B cell (primary cell): Measurements from ENCODE around the gene EHD4. TPM values are rescaled to one million over a fixed set of nuclear protein-coding genes. Genes with fewer than 3 reads are reported as not detected.

ENCODE experiments used
- ATAC-seq: fragments of 200-7000 bp; cut with Tn5 transposase; one replicate; pipeline ENCODE4 v1.10.0; 2021; ENCODE audit warnings: low read depth, mild to moderate bottlenecking, moderate number of reproducible peaks, moderate library complexity
- CTCF ChIA-PET: fragments of 350-600 bp; sonication (Branson Sonifier 250); formaldehyde crosslinking; loops from one replicate; lab custom pipeline; 2021; ENCODE audit warnings: antibody characterized with exemption, inconsistent platforms; lab: Charles Lee
- POLR2A ChIA-PET: fragments of 350-600 bp; sonication (Branson Sonifier 250); formaldehyde crosslinking; loops from one replicate; lab custom pipeline; 2021; ENCODE audit warnings: antibody characterized with exemption; lab: Charles Lee
- DNase-seq: peaks from one replicate; pipeline ENCODE4 v3.0.0; 2013
- H2AFZ ChIP-seq: 2 replicates; pipeline ENCODE4 v1.6.1; 2012; ENCODE audit warnings: mild to moderate bottlenecking, low read depth, low read length; ENCODE audit not compliant: insufficient read depth, poor library complexity, severe bottlenecking
- H3K27ac ChIP-seq, 2 donors: 1 replicate in 1 of 2; 2 replicates in 1 of 2; pipeline ENCODE4 v1.5.1; 2012 to 2013; ENCODE audit warnings: low read length in 2 of 2, mild to moderate bottlenecking in 2 of 2, moderate library complexity in 1 of 2
- H3K27me3 ChIP-seq, 4 experiments: fragments of 200-600 bp in 1 of 4; sonication (generic) in 1 of 4; replicated peaks in 1 of 4; 1 replicate in 2 of 4; 2 replicates in 2 of 4; pipeline versions ENCODE4 v1.6.1 to v1.7.0; 2013 to 2016; ENCODE audit warnings: low read length in 3 of 4, mild to moderate bottlenecking in 2 of 4, mixed read lengths in 1 of 4, moderate library complexity in 1 of 4; ENCODE audit not compliant: insufficient read depth in 4 of 4, control insufficient read depth in 3 of 4; ENCODE audit errors: control extremely low read depth in 1 of 4
- H3K36me3 ChIP-seq, 2 experiments: replicated peaks in 1 of 2; 1 replicate in 1 of 2; 2 replicates in 1 of 2; pipeline versions ENCODE4 v1.6.1 to v1.7.1; 2013; ENCODE audit warnings: low read length in 1 of 2; ENCODE audit not compliant: insufficient read depth in 2 of 2, control insufficient read depth in 1 of 2; ENCODE audit errors: control extremely low read depth in 1 of 2, extremely low read depth in 1 of 2
- H3K4me1 ChIP-seq, 2 donors: fragments of 200-600 bp in 1 of 2; sonication (generic) in 1 of 2; 1 replicate in 1 of 2; 2 replicates in 1 of 2; pipeline versions ENCODE4 v1.5.1 to v1.6.1; 2013 to 2017; ENCODE audit warnings: low read length in 2 of 2; ENCODE audit not compliant: control insufficient read depth in 2 of 2, insufficient read depth in 2 of 2
- H3K4me2 ChIP-seq: replicated peaks from 2 replicates; pipeline ENCODE3; 2012; ENCODE audit warnings: mild to moderate bottlenecking, low read depth, low read length; ENCODE audit not compliant: poor library complexity, severe bottlenecking
- H3K4me3 ChIP-seq, 5 experiments: fragments of 200-600 bp in 1 of 5; sonication (generic) in 1 of 5; 1 replicate in 3 of 5; 2 replicates in 2 of 5; pipeline versions ENCODE4 v1.5.1 to v1.7.0; 2011 to 2016; ENCODE audit warnings: low read length in 4 of 5, mild to moderate bottlenecking in 4 of 5, low read depth in 2 of 5, control low read depth in 1 of 5, moderate library complexity in 1 of 5; ENCODE audit not compliant: insufficient read depth in 1 of 5; ENCODE audit errors: control extremely low read depth in 1 of 5, extremely low read depth in 1 of 5
- H3K79me2 ChIP-seq: fragments of 200-600 bp; sonication (generic); one replicate; pipeline ENCODE4 v1.6.0; 2016; ENCODE audit warnings: low read length; ENCODE audit not compliant: control insufficient read depth, insufficient read depth
- H3K9ac ChIP-seq: fragments of 200-600 bp; sonication (generic); 2 replicates; pipeline ENCODE4 v1.6.1; 2017; ENCODE audit warnings: mild to moderate bottlenecking, low read length, moderate library complexity
- H3K9me3 ChIP-seq, 3 donors: one replicate each; pipeline versions ENCODE4 v1.6.1 to v1.7.1; 2013; ENCODE audit warnings: low read length in 2 of 3; ENCODE audit not compliant: control insufficient read depth in 2 of 3, insufficient read depth in 1 of 3; ENCODE audit errors: control extremely low read depth in 1 of 3
- H4K20me1 ChIP-seq: 2 replicates; pipeline ENCODE4 v1.6.0; 2012; ENCODE audit warnings: mild to moderate bottlenecking, low read length; ENCODE audit not compliant: insufficient read depth, control insufficient read depth, poor library complexity, severe bottlenecking
- H3K27ac Mint-ChIP-seq: one replicate; pipeline ENCODE4 v1.8.0; 2021; ENCODE audit warnings: mixed read lengths
- H3K27me3 Mint-ChIP-seq: one replicate; pipeline ENCODE4 v1.8.0; 2021; ENCODE audit warnings: mixed read lengths
- H3K4me1 Mint-ChIP-seq: one replicate; pipeline ENCODE4 v1.8.0; 2021; ENCODE audit warnings: mixed read lengths
- H3K4me3 Mint-ChIP-seq: one replicate; pipeline ENCODE4 v1.8.0; 2021; ENCODE audit warnings: mixed read lengths
- H3K9me3 Mint-ChIP-seq: one replicate; pipeline ENCODE4 v1.8.0; 2022; ENCODE audit warnings: mixed read lengths; ENCODE audit not compliant: insufficient read depth
- EZH2 ChIP-seq: IDR thresholded peaks from 2 replicates; pipeline ENCODE4 v1.6.1; 2012; ENCODE audit warnings: borderline replicate concordance, low read depth, mild to moderate bottlenecking, moderate library complexity, low read length; ENCODE audit not compliant: insufficient read depth, poor library complexity, severe bottlenecking
- WGBS: methylation state at CpG from one replicate; pipeline ENCODE4 v1.1.5; 2013; ENCODE audit warnings: missing lambda C conversion rate; ENCODE audit not compliant: insufficient coverage; 5-methylcytosine and 5-hydroxymethylcytosine counted together
- intact Hi-C: fragments of 100-400 bp; cut with micrococcal nuclease; formaldehyde crosslinking; loops from one replicate; pipeline ENCODE4 v1.10.0; 2022
- polyA plus RNA-seq: library from polyadenylated mRNA; depleted of rRNA; stranded (reverse); fragments of >200 nt; gene quantifications from 2 replicates; pipeline ENCODE4 v1.2.3, GENCODE V29; 2012
- total RNA-seq, 2 donors: library from RNA; stranded (reverse); fragments of 120-200 nt in 1 of 2; gene quantifications; 1 replicate in 1 of 2; 2 replicates in 1 of 2; pipeline versions ENCODE4 v1.2.3 to v1.2.4, GENCODE V29; 2013 to 2022
- TF ChIP-seq, protein P1 (sequence below): fragments of 200-600 bp; IDR thresholded peaks from one replicate; pipeline ENCODE4 v1.8.0; 2022; ENCODE audit warnings: antibody characterized with exemption, mild to moderate bottlenecking

EHD4 gene
- total and polyA plus RNA-seq, 2 donors (not counting 1 experiment from before 2014, with no cell fraction given): 3.1 to 12.7 TPM

DNA sequence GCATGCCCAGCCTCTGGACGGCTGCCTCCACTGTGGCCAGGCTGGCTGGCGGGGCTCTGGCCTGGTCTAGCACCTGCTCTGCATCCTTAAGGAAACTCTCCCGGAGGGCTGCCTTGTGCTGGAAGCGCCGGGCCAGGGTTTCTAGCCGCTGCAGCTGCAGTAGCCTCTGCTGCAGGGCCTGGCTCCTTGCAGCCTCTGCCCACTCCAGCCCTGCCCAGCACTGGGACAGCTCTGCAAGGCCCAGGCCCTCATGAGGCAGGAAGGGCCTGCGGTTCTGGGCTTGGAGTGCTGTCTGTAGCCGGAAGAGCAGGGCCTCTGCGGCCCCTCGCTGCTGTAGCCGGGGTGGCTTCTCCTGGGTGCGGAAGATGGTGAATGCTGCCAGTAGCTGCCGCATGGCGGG is 86.5 kb downstream of the EHD4 start:
- DNase-seq (no peak), ATAC-seq (no peak)
- Histone ChIP-seq H3K9me3 (peaks cover 0 to 15% (median 0%) of the 10 kb centered on the region in 3 donors), H3K79me2 (no peaks in the 10 kb centered on the region), H3K4me3 (no peak overlapping the region), H3K9ac (no peak overlapping the region), H3K27me3 (peaks cover 0 to 17% (median 2%) of the 10 kb centered on the region in 4 experiments), H3K4me2 (no peak overlapping the region), H3K27ac (no peak overlapping the region), H3K36me3 (no peaks in the 10 kb centered on the region), H4K20me1 (no peaks in the 10 kb centered on the region), H3K4me1 (peaks cover 32 to 40% of the 10 kb centered on the region in 2 donors), H2AFZ (no peak overlapping the region)
- Mint-ChIP-seq H3K27me3 (peaks cover 11% of the 10 kb centered on the region), H3K9me3 (no peaks in the 10 kb centered on the region), H3K4me3 (no peak overlapping the region), H3K4me1 (peaks cover 40% of the 10 kb centered on the region), H3K27ac (no peak overlapping the region)
- no peak for TF ChIP-seq EZH2
- TF ChIP-seq, protein P1, sequence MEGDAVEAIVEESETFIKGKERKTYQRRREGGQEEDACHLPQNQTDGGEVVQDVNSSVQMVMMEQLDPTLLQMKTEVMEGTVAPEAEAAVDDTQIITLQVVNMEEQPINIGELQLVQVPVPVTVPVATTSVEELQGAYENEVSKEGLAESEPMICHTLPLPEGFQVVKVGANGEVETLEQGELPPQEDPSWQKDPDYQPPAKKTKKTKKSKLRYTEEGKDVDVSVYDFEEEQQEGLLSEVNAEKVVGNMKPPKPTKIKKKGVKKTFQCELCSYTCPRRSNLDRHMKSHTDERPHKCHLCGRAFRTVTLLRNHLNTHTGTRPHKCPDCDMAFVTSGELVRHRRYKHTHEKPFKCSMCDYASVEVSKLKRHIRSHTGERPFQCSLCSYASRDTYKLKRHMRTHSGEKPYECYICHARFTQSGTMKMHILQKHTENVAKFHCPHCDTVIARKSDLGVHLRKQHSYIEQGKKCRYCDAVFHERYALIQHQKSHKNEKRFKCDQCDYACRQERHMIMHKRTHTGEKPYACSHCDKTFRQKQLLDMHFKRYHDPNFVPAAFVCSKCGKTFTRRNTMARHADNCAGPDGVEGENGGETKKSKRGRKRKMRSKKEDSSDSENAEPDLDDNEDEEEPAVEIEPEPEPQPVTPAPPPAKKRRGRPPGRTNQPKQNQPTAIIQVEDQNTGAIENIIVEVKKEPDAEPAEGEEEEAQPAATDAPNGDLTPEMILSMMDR: no peak
- ChIA-PET CTCF (interaction anchor here (11.0 kb wide), 1 partner anchor 17 kb away, joined by 81 read pairs; no protein-coding TSS in a partner anchor), POLR2A (no interaction called here)
- intact Hi-C loops: no loop called here
- 97% methylated on average over 14 of the region's 14 CpGs for WGBS

DNA sequence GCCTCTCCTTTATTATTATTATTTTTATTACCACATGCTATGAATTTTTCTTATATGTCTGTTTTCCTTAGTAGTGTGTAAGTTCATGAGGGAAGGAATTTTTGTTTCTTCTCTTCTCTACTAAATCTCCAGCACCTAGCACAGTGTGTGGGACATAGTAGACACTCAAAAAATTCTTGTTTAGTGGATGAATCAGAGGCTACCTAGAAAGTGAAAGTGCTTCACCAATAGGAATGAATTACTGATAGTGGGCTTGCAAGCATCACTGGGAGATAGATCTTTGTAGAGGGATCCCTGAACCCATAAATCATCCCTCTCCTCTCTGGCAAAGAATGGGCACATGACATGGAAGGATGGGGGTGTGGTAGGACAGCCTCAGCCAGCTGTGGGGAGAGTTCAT is 87.0 kb downstream of the EHD4 start:
- peaks cover 16% of the 10 kb centered on the region for H3K27me3 Mint-ChIP-seq
- H3K27ac Mint-ChIP-seq: no peak overlapping the region
- ATAC-seq (no peak), DNase-seq (no peak)
- Histone ChIP-seq H2AFZ (no peak overlapping the region), H3K36me3 (no peaks in the 10 kb centered on the region), H3K9me3 (peaks cover 0 to 15% (median 0%) of the 10 kb centered on the region in 3 donors), H3K27ac (no peak overlapping the region), H3K9ac (no peak overlapping the region), H3K27me3 (peaks cover 0 to 19% (median 3%) of the 10 kb centered on the region in 4 experiments), H3K4me3 (no peak overlapping the region), H3K4me2 (no peak overlapping the region), H3K79me2 (no peaks in the 10 kb centered on the region), H4K20me1 (no peaks in the 10 kb centered on the region), H3K4me1 (peaks cover 32 to 40% of the 10 kb centered on the region in 2 donors)
- no peak overlapping the region for H3K4me3 Mint-ChIP-seq
- peaks cover 39% of the 10 kb centered on the region for H3K4me1 Mint-ChIP-seq
- TF ChIP-seq EZH2: no peak
- TF ChIP-seq, protein P1: no peak
- CTCF ChIA-PET: interaction anchor here (1.7 kb wide), 1 partner anchor 10 kb away, joined by 3 read pairs; no protein-coding TSS in a partner anchor
- intact Hi-C loops: no loop called here
- POLR2A ChIA-PET: no interaction called here
- H3K9me3 Mint-ChIP-seq: no peaks in the 10 kb centered on the region
